ENCODE measurements around the gene ANO9. TPM values are rescaled to one million over a fixed set of nuclear protein-coding genes. Genes with fewer than 3 reads are reported as not detected.
A peak's percentile ranks its signal among the peaks of the same experiment; 100 is the strongest.

Gene ANO9
- polyA plus RNA-seq, 1 donor = 169 TPM

DNA sequence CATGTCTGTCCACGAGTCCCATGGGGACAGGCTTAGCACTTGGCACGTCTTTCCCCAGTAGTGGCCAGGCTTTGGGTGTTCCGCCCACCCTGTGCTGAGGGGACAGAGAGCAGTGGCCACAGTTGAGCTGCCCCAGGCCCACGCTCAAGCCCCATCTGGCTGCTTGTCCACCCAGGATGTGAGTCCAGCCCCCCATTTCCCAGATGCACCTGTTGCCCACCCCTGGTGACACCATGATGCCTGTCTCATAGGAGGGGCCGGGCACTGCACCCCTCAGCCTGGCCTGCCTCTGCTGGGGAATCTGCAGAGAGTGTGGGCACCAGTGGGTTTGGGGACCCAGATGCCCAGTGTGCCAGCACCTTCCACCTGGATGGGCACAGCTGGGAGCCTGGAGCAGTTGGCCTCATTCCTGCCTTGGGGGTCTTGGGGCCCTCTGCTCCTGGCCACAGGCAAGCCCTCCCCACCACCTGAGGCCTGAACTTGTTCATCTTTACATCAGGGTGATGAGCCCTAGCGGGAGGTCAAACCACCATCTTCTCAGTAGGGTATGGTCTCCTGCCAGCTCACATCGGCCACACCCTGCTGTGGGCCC, 32.7 kb downstream of the ANO9 start:
- Histone ChIP-seq H3K4me3 (ENCODE audit: low read length) (no peak overlapping the region), H3K9me3 (ENCODE audit: control insufficient read depth, low read depth, low read length) (peaks cover 6% of the 10 kb centered on the region), H3K27ac (ENCODE audit: low read length) (no peak overlapping the region), H3K27me3 (ENCODE audit: control insufficient read depth, insufficient read depth, low read length) (no peaks in the 10 kb centered on the region), H3K36me3 (ENCODE audit: control insufficient read depth, insufficient read depth, low read length) (peaks cover 26% of the 10 kb centered on the region), H3K4me1 (ENCODE audit: control insufficient read depth, insufficient read depth, low read length) (peaks cover 13% of the 10 kb centered on the region)
- no CpG with 5 or more reads among the region's 7 CpGs for WGBS (ENCODE audit: insufficient coverage, low lambda C conversion rate)
- DNase-seq = no peak

DNA sequence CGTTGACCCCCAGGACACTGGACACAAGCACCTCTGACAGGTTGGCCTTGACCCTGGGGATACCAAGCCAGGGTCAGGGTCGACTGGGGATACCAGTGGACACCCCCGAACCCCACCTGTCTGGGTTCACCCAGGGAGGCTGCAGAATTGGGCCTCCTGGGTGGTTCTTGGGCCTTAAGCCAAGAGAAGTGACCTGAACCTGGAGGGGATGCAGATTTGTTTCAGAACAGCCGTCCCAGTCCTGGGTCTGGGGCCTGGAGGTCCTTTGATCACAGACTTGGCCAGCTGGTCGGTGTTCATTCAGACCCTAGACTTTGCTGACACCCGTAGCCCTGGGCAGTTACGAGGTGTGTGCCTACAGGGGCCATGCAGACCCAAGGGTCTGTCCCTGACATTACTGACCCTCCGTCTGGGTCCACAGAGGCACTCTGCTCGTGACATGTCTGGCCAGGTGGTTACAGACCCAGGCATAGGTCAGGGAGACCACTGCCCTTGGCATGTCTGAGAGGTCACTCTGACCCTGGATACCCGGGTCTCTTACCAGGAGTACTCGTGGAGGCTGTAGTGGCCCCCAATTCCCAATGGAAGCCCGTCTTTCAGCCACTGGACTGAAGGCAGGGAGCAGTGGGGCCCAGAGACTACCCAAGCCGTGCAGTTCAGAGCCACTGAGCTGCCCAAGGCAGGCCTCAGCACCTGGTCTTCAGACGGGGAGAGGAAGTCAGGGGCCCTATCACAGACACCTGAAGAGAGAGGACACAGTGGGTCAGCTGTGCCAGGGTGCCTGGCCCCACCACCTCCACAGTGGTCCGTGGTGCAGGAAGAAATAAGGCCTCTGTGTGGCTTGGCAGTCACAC, 33.4 kb downstream of the ANO9 start:
- no peak overlapping the region for H3K27ac ChIP-seq (ENCODE audit: low read length)
- H3K27me3 ChIP-seq (ENCODE audit: control insufficient read depth, insufficient read depth, low read length) = peaks cover 1% of the 10 kb centered on the region
- H3K36me3 ChIP-seq (ENCODE audit: control insufficient read depth, insufficient read depth, low read length) = peaks cover 34% of the 10 kb centered on the region
- WGBS (ENCODE audit: insufficient coverage, low lambda C conversion rate) = no CpG with 5 or more reads among the region's 15 CpGs
- peaks cover 11% of the 10 kb centered on the region for H3K4me1 ChIP-seq (ENCODE audit: control insufficient read depth, insufficient read depth, low read length)
- DNase-seq = no peak
- peaks cover 6% of the 10 kb centered on the region for H3K9me3 ChIP-seq (ENCODE audit: control insufficient read depth, low read depth, low read length)
- no peak overlapping the region for H3K4me3 ChIP-seq (ENCODE audit: low read length)

DNA sequence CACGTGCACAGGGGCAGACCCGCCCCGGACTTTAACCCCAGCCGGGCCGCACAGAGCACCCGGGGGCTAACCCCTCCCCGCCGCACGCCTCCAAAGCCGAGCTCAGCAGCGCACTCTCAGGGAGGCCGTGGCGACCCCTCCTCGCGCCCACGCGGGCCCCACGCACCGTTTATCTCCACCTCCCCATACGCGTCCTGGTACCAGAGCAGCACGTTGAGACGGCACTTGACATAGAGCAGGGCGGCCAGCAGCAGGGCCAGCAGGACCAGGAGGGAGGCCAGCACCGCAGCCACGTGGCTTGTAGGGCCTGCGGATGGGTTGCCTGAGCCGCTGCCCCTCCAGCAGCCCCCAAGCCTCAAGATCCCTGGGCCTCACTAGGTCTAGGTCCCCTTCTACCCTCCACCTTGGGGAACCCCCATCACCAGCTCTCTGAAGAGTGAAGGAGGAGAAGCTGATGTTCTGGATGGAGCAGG, 34.1 kb downstream of the ANO9 start:
- DNase-seq = no peak
- no CpG with 5 or more reads among the region's 28 CpGs for WGBS (ENCODE audit: insufficient coverage, low lambda C conversion rate)
- Histone ChIP-seq H3K4me3 (ENCODE audit: low read length) (no peak overlapping the region), H3K27me3 (ENCODE audit: control insufficient read depth, insufficient read depth, low read length) (peaks cover 3% of the 10 kb centered on the region), H3K27ac (ENCODE audit: low read length) (peak overlapping the region; percentile 55), H3K36me3 (ENCODE audit: control insufficient read depth, insufficient read depth, low read length) (peaks cover 37% of the 10 kb centered on the region), H3K4me1 (ENCODE audit: control insufficient read depth, insufficient read depth, low read length) (peaks cover 11% of the 10 kb centered on the region), H3K9me3 (ENCODE audit: control insufficient read depth, low read depth, low read length) (peaks cover 9% of the 10 kb centered on the region)

DNA sequence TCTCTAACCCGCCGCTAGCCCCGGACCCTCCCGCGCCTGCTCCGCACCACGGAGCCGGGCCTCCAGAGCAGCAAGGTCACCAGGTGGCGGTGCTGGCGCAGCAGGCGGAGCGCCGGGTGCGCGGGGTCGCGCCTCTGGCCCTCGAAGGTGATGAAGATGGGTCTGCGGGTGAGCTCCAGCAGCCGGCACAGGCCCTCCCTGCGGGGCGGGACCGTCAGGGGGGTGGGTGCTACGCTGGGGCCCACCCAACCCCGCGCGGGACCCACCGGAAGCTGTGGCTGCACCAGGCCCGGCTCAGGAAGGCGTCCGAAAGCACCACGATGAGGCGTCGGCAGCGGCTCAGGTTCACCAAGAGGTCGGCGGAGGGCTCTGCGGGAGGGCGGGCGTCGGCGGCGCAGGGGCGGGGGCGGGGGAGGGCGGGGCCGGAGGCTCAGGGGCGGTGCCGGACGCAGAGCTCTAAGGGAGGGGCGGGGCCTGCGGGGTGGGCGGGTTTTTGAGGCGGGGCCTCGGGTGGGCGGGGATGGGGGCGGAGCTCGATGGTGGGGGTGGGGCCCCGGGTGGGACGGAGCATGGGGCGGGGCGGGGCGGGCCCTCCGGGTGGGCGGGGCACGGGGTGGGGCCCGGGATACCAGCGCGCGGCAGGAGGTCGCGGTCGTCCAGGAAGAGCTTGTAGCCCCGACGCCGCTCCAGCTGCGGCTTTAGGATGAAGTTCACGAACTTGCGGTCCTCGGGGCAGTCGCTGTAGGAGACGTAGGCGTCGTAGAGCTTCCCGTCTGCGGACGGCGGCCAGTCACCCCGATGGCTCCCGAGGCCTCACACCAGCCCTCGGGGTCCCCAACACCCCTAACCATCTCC, 34.8 kb downstream of the ANO9 start:
- H3K4me1 ChIP-seq (ENCODE audit: control insufficient read depth, insufficient read depth, low read length) = peaks cover 11% of the 10 kb centered on the region
- peak overlapping the region; percentile 43 for H3K4me3 ChIP-seq (ENCODE audit: low read length)
- H3K27ac ChIP-seq (ENCODE audit: low read length) = peak overlapping the region; percentile 68
- no CpG with 5 or more reads among the region's 91 CpGs for WGBS (ENCODE audit: insufficient coverage, low lambda C conversion rate)
- peak; percentile 75 to 82 for DNase-seq
- H3K27me3 ChIP-seq (ENCODE audit: control insufficient read depth, insufficient read depth, low read length) = peaks cover 3% of the 10 kb centered on the region
- peaks cover 37% of the 10 kb centered on the region for H3K36me3 ChIP-seq (ENCODE audit: control insufficient read depth, insufficient read depth, low read length)
- peaks cover 9% of the 10 kb centered on the region for H3K9me3 ChIP-seq (ENCODE audit: control insufficient read depth, low read depth, low read length)

DNA sequence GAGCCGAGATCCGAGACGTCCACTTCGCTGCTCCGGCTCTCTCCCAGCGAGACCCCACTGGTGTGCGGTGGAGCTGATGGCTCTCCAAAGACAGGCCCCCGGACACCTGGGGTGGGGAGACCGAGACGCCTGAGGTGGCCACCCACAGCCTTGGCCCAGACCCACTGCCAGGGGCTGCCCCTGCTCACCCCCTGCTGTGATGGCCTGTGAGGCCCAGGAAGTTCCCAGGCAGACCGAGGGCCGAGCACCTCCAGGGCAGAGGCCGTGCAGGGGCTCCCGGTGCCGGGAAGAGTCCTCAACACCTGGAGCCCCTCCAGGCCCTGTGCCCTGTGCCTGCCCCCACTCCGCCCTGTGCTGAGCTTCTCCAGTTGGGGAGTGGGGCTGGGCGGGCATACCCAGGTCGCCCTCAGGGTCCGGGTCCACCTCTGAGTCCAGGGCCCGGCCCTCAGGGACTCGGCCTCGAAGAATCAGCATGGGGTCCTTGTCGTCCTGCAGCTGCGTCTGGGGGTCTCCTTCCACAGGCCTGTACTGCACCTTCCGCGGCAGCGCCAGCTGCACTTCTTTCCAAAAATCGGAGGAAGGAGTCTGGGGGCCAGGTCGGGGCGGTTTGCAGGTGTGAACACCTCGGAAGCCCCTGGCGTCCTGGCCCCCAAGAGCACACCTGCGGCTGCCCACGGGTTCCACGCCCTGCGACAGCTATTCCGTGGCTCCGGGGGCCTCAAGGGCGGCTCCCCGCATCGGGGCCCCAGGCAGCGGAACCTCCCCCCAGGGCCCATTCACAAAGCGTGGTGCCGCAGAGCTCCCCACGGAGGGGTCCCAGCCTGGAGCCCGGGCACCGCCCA, 35.6 kb downstream of the ANO9 start:
- Histone ChIP-seq H3K9me3 (ENCODE audit: control insufficient read depth, low read depth, low read length) (peaks cover 9% of the 10 kb centered on the region), H3K36me3 (ENCODE audit: control insufficient read depth, insufficient read depth, low read length) (peaks cover 37% of the 10 kb centered on the region), H3K27me3 (ENCODE audit: control insufficient read depth, insufficient read depth, low read length) (peaks cover 3% of the 10 kb centered on the region), H3K4me3 (ENCODE audit: low read length) (peak overlapping the region; percentile 43), H3K27ac (ENCODE audit: low read length) (peak overlapping the region; percentile 68), H3K4me1 (ENCODE audit: control insufficient read depth, insufficient read depth, low read length) (peaks cover 11% of the 10 kb centered on the region)
- DNase-seq = no peak
- no CpG with 5 or more reads among the region's 47 CpGs for WGBS (ENCODE audit: insufficient coverage, low lambda C conversion rate)

DNA sequence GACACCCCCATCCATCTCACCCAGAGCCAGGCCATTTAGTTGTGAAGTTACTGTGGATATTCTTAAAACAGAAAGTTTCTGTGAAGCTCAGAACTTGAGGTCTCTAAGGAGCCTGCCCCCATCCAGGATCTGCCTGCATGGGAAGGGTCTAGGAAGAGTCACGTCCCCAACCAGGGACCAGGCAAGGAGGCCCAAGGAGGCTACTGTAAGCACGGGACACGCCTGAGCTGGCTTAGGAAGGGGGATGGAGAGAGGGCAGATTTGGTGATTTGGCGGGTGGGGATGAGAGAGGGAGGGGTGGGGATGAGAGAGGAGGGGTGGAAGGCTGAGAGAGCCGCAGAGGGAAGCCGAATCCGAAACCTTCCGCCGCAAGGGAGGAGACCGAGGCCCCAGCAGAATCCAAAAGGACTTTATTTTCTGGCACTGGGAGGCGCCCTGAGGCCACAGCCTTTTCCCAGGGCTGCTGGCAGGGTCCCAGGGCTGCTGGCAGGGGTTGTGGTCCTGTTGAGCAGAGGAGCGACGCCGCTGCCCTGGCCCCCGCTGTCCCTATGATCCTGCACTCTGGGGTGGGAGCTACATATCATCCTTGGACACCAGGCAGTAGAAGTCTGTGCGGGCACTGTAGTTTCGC, 36.4 kb downstream of the ANO9 start:
- Histone ChIP-seq H3K36me3 (ENCODE audit: control insufficient read depth, insufficient read depth, low read length) (peaks cover 37% of the 10 kb centered on the region), H3K9me3 (ENCODE audit: control insufficient read depth, low read depth, low read length) (peaks cover 9% of the 10 kb centered on the region), H3K27me3 (ENCODE audit: control insufficient read depth, insufficient read depth, low read length) (peaks cover 3% of the 10 kb centered on the region), H3K4me1 (ENCODE audit: control insufficient read depth, insufficient read depth, low read length) (peaks cover 11% of the 10 kb centered on the region), H3K27ac (ENCODE audit: low read length) (no peak overlapping the region), H3K4me3 (ENCODE audit: low read length) (no peak overlapping the region)
- no peak for DNase-seq
- WGBS (ENCODE audit: insufficient coverage, low lambda C conversion rate) = no CpG with 5 or more reads among the region's 17 CpGs

DNA sequence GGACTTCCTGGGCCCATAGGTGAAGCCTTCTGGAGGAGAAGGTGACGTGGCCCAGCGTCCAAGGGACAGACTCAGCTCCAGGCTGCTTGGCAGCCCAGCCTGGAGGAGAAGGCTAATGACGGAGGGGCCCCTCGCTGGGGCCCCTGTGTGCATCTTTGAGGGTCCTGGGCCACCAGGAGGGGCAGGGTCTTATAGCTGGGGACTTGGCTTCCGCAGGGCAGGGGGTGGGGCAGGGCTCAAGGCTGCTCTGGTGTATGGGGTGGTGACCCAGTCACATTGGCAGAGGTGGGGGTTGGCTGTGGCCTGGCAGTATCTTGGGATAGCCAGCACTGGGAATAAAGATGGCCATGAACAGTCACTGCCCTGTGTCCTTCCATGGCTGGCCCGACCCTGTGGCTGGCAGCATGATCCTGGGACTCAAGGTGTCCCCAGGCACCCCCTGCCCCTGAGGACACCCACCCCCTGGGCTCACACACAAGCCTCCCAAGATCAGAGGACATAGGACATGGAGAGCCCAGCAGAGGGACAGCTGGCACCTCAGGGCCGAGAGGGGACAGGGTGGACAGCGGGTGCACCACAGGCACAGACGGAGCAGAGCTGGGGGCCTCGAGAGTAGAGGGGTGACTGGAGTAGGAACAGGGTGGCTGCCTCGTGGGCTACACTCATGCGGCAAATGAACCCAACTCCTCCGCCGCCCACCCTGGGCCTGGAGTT, 37.1 kb downstream of the ANO9 start:
- peaks cover 43% of the 10 kb centered on the region for H3K36me3 ChIP-seq (ENCODE audit: control insufficient read depth, insufficient read depth, low read length)
- no peak overlapping the region for H3K27ac ChIP-seq (ENCODE audit: low read length)
- DNase-seq = no peak
- H3K9me3 ChIP-seq (ENCODE audit: control insufficient read depth, low read depth, low read length) = peaks cover 15% of the 10 kb centered on the region
- H3K4me1 ChIP-seq (ENCODE audit: control insufficient read depth, insufficient read depth, low read length) = peaks cover 11% of the 10 kb centered on the region
- peaks cover 6% of the 10 kb centered on the region for H3K27me3 ChIP-seq (ENCODE audit: control insufficient read depth, insufficient read depth, low read length)
- whole genome bisulfite sequencing (ENCODE audit: insufficient coverage, low lambda C conversion rate) = no CpG with 5 or more reads among the region's 14 CpGs
- no peak overlapping the region for H3K4me3 ChIP-seq (ENCODE audit: low read length)

DNA sequence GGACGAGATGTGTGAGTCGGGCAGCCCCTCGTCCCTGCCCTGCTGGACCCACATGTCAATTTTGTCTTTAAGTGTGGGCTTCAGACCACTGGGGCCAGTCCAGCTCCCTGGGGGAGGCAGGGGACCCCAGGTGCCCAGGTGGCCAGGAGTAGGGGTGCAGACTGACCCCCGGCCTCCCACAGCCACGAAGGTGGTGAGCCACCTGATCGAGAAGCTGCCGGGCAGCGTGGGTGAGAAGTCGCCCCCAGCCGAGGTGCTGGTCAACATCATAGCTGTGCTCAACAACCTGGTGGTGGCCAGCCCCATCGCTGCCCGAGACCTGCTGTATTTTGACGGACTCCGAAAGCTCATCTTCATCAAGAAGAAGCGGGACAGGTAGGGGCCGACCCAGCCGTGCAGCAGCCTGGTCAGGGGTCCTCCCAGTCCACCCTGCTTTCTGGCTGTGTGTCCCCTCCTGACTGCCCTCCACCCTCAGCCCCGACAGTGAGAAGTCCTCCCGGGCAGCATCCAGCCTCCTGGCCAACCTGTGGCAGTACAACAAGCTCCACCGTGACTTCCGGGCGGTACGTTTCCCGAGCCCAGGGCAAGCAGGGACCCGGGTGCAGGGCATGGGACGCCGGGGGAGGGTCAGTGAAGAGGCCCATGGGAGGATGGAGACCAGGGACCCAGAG, 37.9 kb downstream of the ANO9 start:
- Histone ChIP-seq H3K36me3 (ENCODE audit: control insufficient read depth, insufficient read depth, low read length) (peaks cover 46% of the 10 kb centered on the region), H3K4me3 (ENCODE audit: low read length) (no peak overlapping the region), H3K27me3 (ENCODE audit: control insufficient read depth, insufficient read depth, low read length) (peaks cover 7% of the 10 kb centered on the region), H3K4me1 (ENCODE audit: control insufficient read depth, insufficient read depth, low read length) (peaks cover 11% of the 10 kb centered on the region), H3K9me3 (ENCODE audit: control insufficient read depth, low read depth, low read length) (peaks cover 18% of the 10 kb centered on the region), H3K27ac (ENCODE audit: low read length) (no peak overlapping the region)
- WGBS (ENCODE audit: insufficient coverage, low lambda C conversion rate) = no CpG with 5 or more reads among the region's 27 CpGs
- DNase-seq = no peak

All from large intestine (tissue), 3 donors.